HEK293 (cell line): ENCODE data around the gene ELAC1.

Experiments used
- CTCF ChIA-PET: fragments of 350-600 bp; formaldehyde crosslinking; extraction: SDS; loops from one replicate; lab custom pipeline; 2021; ENCODE audit warnings: antibody characterized with exemption; lab: Yijun Ruan, JAX
- POLR2A ChIA-PET: fragments of 300-600 bp; formaldehyde crosslinking; extraction: SDS; loops from one replicate; lab custom pipeline; 2020; ENCODE audit warnings: antibody characterized with exemption, inconsistent platforms; lab: Yijun Ruan, JAX
- H3K27ac ChIP-seq: fragments of 200-500 bp; sonication (Bioruptor generic); 2 replicates; pipeline ENCODE4 v1.5.1; 2014; ENCODE audit warnings: low read depth, low read length, control low read depth, inconsistent platforms; ENCODE audit errors: extremely low read depth
- H3K36me3 ChIP-seq, 2 experiments: fragments of 200-500 bp in 1 of 2; sonication (Bioruptor generic) in 1 of 2; 1 replicate in 1 of 2; 2 replicates in 1 of 2; pipeline ENCODE4 v1.5.1; 2014 to 2017; ENCODE audit warnings: inconsistent platforms in 2 of 2, low read length in 2 of 2; ENCODE audit not compliant: control insufficient read depth in 2 of 2, insufficient read depth in 1 of 2
- H3K4me1 ChIP-seq: fragments of 200-500 bp; sonication (Bioruptor generic); 2 replicates; pipeline ENCODE4 v1.5.1; 2014; ENCODE audit warnings: mild to moderate bottlenecking, low read length, inconsistent platforms; ENCODE audit not compliant: control insufficient read depth, insufficient read depth
- H3K4me3 ChIP-seq: 2 replicates; pipeline ENCODE4 v1.5.1; 2011; ENCODE audit warnings: low read depth, mild to moderate bottlenecking, control low read depth, low read length, moderate library complexity
- H3K9me3 ChIP-seq: fragments of 200-500 bp; sonication (Bioruptor generic); 2 replicates; pipeline ENCODE4 v1.5.1; 2014; ENCODE audit warnings: low read depth, low read length, inconsistent platforms; ENCODE audit not compliant: control insufficient read depth, insufficient read depth
- KLF7 ChIP-seq: fragments of 450-650 bp; formaldehyde crosslinking; IDR thresholded peaks from 2 replicates; pipeline ENCODE4 v1.5.1; 2016; ENCODE audit warnings: missing biosample characterization, missing genetic modification characterization, borderline replicate concordance
- MEIS1 ChIP-seq: sonication (generic); formaldehyde crosslinking; IDR thresholded peaks from 2 replicates; pipeline ENCODE4 v1.8.1; 2022; ENCODE audit warnings: missing genetic modification reagents, mild to moderate bottlenecking, borderline replicate concordance
- PRDM1 ChIP-seq: fragments of 450-650 bp; formaldehyde crosslinking; IDR thresholded peaks from 2 replicates; pipeline ENCODE4; 2016; ENCODE audit warnings: missing biosample characterization, missing genetic modification characterization
- SCRT2 ChIP-seq: fragments of 450-650 bp; formaldehyde crosslinking; IDR thresholded peaks from 2 replicates; pipeline ENCODE4 v1.5.1; 2016; ENCODE audit warnings: missing biosample characterization, missing genetic modification characterization
- ZBTB20 ChIP-seq: fragments of 450-650 bp; formaldehyde crosslinking; IDR thresholded peaks from 2 replicates; pipeline ENCODE4 v1.5.1; 2016; ENCODE audit warnings: missing biosample characterization, missing genetic modification characterization
- ZBTB7A ChIP-seq: fragments of 450-650 bp; formaldehyde crosslinking; IDR thresholded peaks from 2 replicates; pipeline ENCODE4 v1.5.1; 2016; ENCODE audit warnings: low read depth, missing biosample characterization, missing genetic modification characterization
- ZFHX2 ChIP-seq: fragments of 450-650 bp; formaldehyde crosslinking; conservative IDR thresholded peaks from 2 replicates; pipeline ENCODE4 v1.5.1; 2016; ENCODE audit warnings: missing biosample characterization, missing genetic modification characterization
- ZNF16 ChIP-seq: fragments of 450-650 bp; formaldehyde crosslinking; IDR thresholded peaks from 2 replicates; pipeline ENCODE4 v1.5.1; 2016; ENCODE audit warnings: low read depth, missing biosample characterization, missing genetic modification characterization
- ZNF169 ChIP-seq: fragments of 450-650 bp; formaldehyde crosslinking; IDR thresholded peaks from 2 replicates; pipeline ENCODE4 v1.5.1; 2016; ENCODE audit warnings: missing biosample characterization, missing genetic modification characterization
- ZNF202 ChIP-seq: fragments of 450-650 bp; formaldehyde crosslinking; IDR thresholded peaks from 2 replicates; pipeline ENCODE4 v1.5.1; 2016; ENCODE audit warnings: missing biosample characterization, missing genetic modification characterization, borderline replicate concordance
- ZNF311 ChIP-seq: fragments of 450-650 bp; formaldehyde crosslinking; IDR thresholded peaks from 2 replicates; pipeline ENCODE4 v1.5.1; 2017; ENCODE audit warnings: missing biosample characterization, missing genetic modification characterization, borderline replicate concordance
- ZNF324 ChIP-seq: fragments of 450-650 bp; formaldehyde crosslinking; IDR thresholded peaks from 2 replicates; pipeline ENCODE4 v1.5.1; 2016; ENCODE audit warnings: missing biosample characterization, missing genetic modification characterization
- ZNF391 ChIP-seq: fragments of 450-650 bp; formaldehyde crosslinking; IDR thresholded peaks from 2 replicates; pipeline ENCODE4 v1.5.1; 2016; ENCODE audit warnings: low read depth, missing biosample characterization, missing genetic modification characterization, borderline replicate concordance
- ZNF426 ChIP-seq: fragments of 450-650 bp; formaldehyde crosslinking; IDR thresholded peaks from 2 replicates; pipeline ENCODE4 v1.5.1; 2017; ENCODE audit warnings: missing biosample characterization, missing genetic modification characterization, mild to moderate bottlenecking, inconsistent platforms, moderate library complexity
- ZNF510 ChIP-seq: fragments of 450-650 bp; formaldehyde crosslinking; IDR thresholded peaks from 2 replicates; pipeline ENCODE4 v1.5.1; 2018; ENCODE audit warnings: mild to moderate bottlenecking, missing genetic modification characterization, missing biosample characterization; ENCODE audit not compliant: insufficient replicate concordance
- ZNF707 ChIP-seq: fragments of 450-650 bp; formaldehyde crosslinking; IDR thresholded peaks from 2 replicates; pipeline ENCODE4 v1.5.1; 2016; ENCODE audit warnings: missing biosample characterization, missing genetic modification characterization
- ZNF785 ChIP-seq: fragments of 450-650 bp; formaldehyde crosslinking; IDR thresholded peaks from 2 replicates; pipeline ENCODE4 v1.5.1; 2016; ENCODE audit warnings: missing biosample characterization, missing genetic modification characterization
- ZSCAN23 ChIP-seq: fragments of 450-650 bp; formaldehyde crosslinking; IDR thresholded peaks from 2 replicates; pipeline ENCODE4 v1.5.1; 2016; ENCODE audit warnings: missing biosample characterization, missing genetic modification characterization
- TF ChIP-seq, protein P1 (sequence below): fragments of 450-650 bp; formaldehyde crosslinking; IDR thresholded peaks from 2 replicates; pipeline ENCODE4 v1.5.1; 2016; ENCODE audit warnings: missing biosample characterization, missing genetic modification characterization
- TF ChIP-seq, protein P2 (sequence below): fragments of 450-650 bp; formaldehyde crosslinking; optimal IDR thresholded peaks from 2 replicates; pipeline ENCODE3; 2016; ENCODE audit warnings: missing biosample characterization, mild to moderate bottlenecking, missing genetic modification characterization
- TF ChIP-seq, protein P3 (sequence below): fragments of 450-650 bp; formaldehyde crosslinking; IDR thresholded peaks from 2 replicates; pipeline ENCODE4 v1.5.1; 2016; ENCODE audit warnings: missing biosample characterization, missing genetic modification characterization, borderline replicate concordance
- TF ChIP-seq, protein P4 (sequence below): fragments of 450-650 bp; formaldehyde crosslinking; IDR thresholded peaks from 2 replicates; pipeline ENCODE4 v1.5.1; 2017; ENCODE audit warnings: missing biosample characterization, missing genetic modification characterization
- TF ChIP-seq, protein P5 (sequence below): fragments of 450-650 bp; formaldehyde crosslinking; IDR thresholded peaks from 2 replicates; pipeline ENCODE4 v1.5.1; 2016; ENCODE audit warnings: missing biosample characterization, missing genetic modification characterization

Gene ELAC1

DNA sequence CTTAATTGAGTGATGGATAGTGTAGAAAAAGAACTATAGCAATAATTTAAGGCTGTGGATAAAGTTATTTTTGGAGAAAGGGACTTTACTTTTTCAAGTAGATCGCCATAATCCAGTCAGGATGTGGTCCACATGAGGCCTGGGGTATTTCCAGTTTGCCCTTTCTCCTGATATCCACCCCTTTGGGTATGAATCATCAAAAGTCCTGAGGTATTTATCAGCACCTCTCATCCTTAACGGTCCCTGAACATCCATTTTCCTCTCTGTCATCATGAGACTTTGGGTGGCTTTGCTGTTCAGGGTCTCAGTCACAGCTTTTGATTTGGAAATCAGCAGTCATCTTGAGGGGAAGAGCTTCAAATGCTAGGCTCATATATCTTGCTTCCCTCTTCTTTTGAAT lies 39.3 kb upstream of the ELAC1 start:
- POLR2A ChIA-PET, result no interaction called here
- H3K9me3 ChIP-seq, result no peaks in the 10 kb centered on the region
- peaks cover 33 to 45% of the 10 kb centered on the region in 2 experiments for H3K36me3 ChIP-seq
- no peaks in the 10 kb centered on the region for H3K4me1 ChIP-seq
- no peak overlapping the region for H3K27ac ChIP-seq
- CTCF ChIA-PET, result interaction anchor here (0.6 kb wide), 1 partner anchor 1429 kb away, joined by 4 read pairs; no protein-coding TSS in a partner anchor
- H3K4me3 ChIP-seq, result no peak overlapping the region
- TF ChIP-seq ZFHX2 (tag by site-specific recombination) (no peak), ZNF324 (tag by site-specific recombination) (no peak), ZBTB20 (tag by site-specific recombination) (no peak), SCRT2 (tag by site-specific recombination) (no peak), ZNF16 (tag by site-specific recombination) (no peak), ZNF510 (tag by site-specific recombination) (no peak), ZNF311 (tag by site-specific recombination) (no peak), KLF7 (tag by site-specific recombination) (no peak), ZNF785 (tag by site-specific recombination) (no peak), ZNF426 (tag by site-specific recombination) (no peak), ZNF391 (tag by site-specific recombination) (no peak), ZSCAN23 (tag by site-specific recombination) (no peak)
- TF ChIP-seq, protein P1, sequence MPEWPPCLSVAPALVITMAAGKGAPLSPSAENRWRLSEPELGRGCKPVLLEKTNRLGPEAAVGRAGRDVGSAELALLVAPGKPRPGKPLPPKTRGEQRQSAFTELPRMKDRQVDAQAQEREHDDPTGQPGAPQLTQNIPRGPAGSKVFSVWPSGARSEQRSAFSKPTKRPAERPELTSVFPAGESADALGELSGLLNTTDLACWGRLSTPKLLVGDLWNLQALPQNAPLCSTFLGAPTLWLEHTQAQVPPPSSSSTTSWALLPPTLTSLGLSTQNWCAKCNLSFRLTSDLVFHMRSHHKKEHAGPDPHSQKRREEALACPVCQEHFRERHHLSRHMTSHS, result no peak
- TF ChIP-seq, protein P2, sequence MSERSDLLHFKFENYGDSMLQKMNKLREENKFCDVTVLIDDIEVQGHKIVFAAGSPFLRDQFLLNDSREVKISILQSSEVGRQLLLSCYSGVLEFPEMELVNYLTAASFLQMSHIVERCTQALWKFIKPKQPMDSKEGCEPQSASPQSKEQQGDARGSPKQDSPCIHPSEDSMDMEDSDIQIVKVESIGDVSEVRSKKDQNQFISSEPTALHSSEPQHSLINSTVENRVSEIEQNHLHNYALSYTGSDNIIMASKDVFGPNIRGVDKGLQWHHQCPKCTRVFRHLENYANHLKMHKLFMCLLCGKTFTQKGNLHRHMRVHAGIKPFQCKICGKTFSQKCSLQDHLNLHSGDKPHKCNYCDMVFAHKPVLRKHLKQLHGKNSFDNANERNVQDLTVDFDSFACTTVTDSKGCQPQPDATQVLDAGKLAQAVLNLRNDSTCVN (tag by site-specific recombination), result no peak

DNA sequence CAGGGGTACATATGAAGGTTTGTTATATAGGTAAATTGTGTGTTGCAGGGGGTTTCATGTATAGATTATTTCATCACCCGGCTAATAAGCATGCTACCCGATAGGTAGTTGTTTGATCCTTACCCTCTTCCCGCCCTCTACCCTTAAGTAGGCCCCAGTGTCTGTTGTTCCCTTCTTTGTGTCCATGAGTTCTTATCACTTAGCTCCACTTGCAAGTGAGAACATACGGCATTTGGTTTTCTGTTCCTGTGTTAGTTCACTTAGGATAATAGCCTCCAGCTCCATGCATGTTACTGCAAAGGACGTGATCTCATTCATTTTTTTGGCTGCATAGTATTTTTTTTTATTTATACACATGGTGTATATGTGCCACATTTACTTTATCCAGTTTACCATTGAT lies 34.2 kb upstream of the ELAC1 start:
- CTCF ChIA-PET, result interaction anchor here (0.7 to 1.4 kb wide), 3 partner anchors 9 to 118 kb away, joined by 3 to 4 read pairs (median 4); no protein-coding TSS in a partner anchor
- POLR2A ChIA-PET, result no interaction called here
- Histone ChIP-seq H3K4me3 (no peak overlapping the region), H3K9me3 (no peaks in the 10 kb centered on the region), H3K36me3 (peaks cover under 1 to 11% of the 10 kb centered on the region in 2 experiments), H3K27ac (no peak overlapping the region), H3K4me1 (no peaks in the 10 kb centered on the region)
- no peak for TF ChIP-seq ZBTB7A (tag by site-specific recombination)
- TF ChIP-seq, protein P3, sequence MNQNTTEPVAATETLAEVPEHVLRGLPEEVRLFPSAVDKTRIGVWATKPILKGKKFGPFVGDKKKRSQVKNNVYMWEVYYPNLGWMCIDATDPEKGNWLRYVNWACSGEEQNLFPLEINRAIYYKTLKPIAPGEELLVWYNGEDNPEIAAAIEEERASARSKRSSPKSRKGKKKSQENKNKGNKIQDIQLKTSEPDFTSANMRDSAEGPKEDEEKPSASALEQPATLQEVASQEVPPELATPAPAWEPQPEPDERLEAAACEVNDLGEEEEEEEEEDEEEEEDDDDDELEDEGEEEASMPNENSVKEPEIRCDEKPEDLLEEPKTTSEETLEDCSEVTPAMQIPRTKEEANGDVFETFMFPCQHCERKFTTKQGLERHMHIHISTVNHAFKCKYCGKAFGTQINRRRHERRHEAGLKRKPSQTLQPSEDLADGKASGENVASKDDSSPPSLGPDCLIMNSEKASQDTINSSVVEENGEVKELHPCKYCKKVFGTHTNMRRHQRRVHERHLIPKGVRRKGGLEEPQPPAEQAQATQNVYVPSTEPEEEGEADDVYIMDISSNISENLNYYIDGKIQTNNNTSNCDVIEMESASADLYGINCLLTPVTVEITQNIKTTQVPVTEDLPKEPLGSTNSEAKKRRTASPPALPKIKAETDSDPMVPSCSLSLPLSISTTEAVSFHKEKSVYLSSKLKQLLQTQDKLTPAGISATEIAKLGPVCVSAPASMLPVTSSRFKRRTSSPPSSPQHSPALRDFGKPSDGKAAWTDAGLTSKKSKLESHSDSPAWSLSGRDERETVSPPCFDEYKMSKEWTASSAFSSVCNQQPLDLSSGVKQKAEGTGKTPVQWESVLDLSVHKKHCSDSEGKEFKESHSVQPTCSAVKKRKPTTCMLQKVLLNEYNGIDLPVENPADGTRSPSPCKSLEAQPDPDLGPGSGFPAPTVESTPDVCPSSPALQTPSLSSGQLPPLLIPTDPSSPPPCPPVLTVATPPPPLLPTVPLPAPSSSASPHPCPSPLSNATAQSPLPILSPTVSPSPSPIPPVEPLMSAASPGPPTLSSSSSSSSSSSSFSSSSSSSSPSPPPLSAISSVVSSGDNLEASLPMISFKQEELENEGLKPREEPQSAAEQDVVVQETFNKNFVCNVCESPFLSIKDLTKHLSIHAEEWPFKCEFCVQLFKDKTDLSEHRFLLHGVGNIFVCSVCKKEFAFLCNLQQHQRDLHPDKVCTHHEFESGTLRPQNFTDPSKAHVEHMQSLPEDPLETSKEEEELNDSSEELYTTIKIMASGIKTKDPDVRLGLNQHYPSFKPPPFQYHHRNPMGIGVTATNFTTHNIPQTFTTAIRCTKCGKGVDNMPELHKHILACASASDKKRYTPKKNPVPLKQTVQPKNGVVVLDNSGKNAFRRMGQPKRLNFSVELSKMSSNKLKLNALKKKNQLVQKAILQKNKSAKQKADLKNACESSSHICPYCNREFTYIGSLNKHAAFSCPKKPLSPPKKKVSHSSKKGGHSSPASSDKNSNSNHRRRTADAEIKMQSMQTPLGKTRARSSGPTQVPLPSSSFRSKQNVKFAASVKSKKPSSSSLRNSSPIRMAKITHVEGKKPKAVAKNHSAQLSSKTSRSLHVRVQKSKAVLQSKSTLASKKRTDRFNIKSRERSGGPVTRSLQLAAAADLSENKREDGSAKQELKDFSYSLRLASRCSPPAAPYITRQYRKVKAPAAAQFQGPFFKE (tag by site-specific recombination), result no peak
- TF ChIP-seq, protein P4, sequence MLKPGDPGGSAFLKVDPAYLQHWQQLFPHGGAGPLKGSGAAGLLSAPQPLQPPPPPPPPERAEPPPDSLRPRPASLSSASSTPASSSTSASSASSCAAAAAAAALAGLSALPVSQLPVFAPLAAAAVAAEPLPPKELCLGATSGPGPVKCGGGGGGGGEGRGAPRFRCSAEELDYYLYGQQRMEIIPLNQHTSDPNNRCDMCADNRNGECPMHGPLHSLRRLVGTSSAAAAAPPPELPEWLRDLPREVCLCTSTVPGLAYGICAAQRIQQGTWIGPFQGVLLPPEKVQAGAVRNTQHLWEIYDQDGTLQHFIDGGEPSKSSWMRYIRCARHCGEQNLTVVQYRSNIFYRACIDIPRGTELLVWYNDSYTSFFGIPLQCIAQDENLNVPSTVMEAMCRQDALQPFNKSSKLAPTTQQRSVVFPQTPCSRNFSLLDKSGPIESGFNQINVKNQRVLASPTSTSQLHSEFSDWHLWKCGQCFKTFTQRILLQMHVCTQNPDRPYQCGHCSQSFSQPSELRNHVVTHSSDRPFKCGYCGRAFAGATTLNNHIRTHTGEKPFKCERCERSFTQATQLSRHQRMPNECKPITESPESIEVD (tag by site-specific recombination), result no peak
- TF ChIP-seq, protein P5, sequence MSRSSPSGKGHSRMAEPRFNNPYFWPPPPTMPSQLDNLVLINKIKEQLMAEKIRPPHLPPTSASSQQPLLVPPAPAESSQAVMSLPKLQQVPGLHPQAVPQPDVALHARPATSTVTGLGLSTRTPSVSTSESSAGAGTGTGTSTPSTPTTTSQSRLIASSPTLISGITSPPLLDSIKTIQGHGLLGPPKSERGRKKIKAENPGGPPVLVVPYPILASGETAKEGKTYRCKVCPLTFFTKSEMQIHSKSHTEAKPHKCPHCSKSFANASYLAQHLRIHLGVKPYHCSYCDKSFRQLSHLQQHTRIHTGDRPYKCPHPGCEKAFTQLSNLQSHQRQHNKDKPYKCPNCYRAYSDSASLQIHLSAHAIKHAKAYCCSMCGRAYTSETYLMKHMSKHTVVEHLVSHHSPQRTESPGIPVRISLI (tag by site-specific recombination), result no peak
- TF ChIP-seq ZNF202 (tag by site-specific recombination), result no peak
- TF ChIP-seq PRDM1 (tag by site-specific recombination), result no peak
- TF ChIP-seq ZNF169, result no peak
- no peak for TF ChIP-seq MEIS1 (CRISPR knock-in tag)
- TF ChIP-seq ZNF707 (tag by site-specific recombination), result no peak
